ENCODE measurements around the gene TRPM3.
A peak's percentile ranks its signal among the peaks of the same experiment; 100 is the strongest.

Gene TRPM3

GRCh38 chr9:70829591-70830265 lies 291.7 kb downstream of the TRPM3 start:
- DNase-seq (ENCODE audit: low read depth, low spot score) = no peak

- no peak for DNase-seq (ENCODE audit: low read depth, low spot score)
These were observed 294.9 kb downstream of the TRPM3 start for GRCh38 chr9:70826562-70826961.

GRCh38 chr9:70823284-70823683 lies 298.1 kb downstream of the TRPM3 start:
- DNase-seq (ENCODE audit: low read depth, low spot score) = no peak

DNA sequence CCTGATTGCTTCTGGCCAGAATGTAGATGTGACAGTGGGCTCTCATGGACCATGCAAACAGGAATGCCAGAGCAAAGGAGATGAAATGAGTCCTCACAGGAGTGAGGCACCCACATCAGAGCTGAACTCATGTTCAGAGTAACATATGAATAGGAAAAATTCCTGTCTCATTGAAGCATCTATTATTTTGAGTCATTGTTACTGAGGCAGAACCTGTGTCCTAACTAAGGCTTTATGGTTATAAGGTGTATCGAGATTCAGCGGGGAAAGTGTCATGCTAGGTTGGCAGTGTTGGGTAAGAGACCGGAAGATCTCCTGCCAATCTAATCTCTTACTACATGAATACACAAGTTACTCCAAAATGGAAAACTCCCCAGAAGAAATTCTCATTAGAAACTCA lies 304.1 kb downstream of the TRPM3 start:
- no peak for DNase-seq (ENCODE audit: low read depth, low spot score)

- DNase-seq (ENCODE audit: low read depth, low spot score) = no peak
These were observed 304.5 kb downstream of the TRPM3 start for GRCh38 chr9:70816891-70817290.

DNA sequence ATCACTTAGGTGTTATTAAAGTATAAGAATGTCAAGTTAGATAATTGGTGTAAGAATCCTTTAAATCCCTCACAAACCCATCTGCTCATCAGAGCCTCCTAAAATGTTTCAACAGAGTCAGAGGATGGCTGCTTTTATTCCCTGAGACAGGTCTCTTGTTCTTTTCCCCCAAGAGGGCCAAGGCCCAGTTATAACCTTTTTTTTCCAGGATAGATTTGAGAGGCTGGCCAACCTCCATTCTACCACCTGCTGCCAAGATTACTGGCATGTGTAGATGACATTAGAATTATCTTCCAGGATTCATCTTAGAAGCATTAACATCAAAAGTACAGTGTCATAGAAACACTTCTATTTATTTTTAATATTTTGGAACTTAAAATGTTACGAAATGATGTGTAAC lies 305.1 kb downstream of the TRPM3 start:
- no peak for DNase-seq (ENCODE audit: low read depth, low spot score)

DNA sequence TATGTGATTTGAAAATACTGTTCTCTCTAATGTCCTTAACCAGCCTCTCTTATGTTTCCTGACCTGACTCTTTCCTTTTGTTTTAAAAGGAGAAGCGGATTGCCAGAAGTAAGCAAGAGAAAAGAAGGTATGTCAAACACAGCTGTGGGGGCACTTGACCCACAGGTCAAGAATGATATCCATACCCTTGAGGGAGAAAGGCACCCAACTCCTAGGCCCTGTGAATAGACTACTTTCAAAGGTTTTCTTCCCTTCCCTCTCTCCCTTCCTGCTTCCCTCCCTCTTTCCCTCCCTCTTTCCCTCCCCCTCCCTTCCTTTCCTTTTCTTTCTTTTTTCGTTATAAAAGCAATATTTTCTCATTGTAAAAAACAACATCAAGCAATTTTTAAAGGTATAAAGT lies 306.8 kb downstream of the TRPM3 start:
- peak; percentile 17 for DNase-seq (ENCODE audit: low read depth, low spot score)

- DNase-seq (ENCODE audit: low read depth, low spot score) = no peak
These were observed 308.3 kb downstream of the TRPM3 start for GRCh38 chr9:70813141-70813540.

DNA sequence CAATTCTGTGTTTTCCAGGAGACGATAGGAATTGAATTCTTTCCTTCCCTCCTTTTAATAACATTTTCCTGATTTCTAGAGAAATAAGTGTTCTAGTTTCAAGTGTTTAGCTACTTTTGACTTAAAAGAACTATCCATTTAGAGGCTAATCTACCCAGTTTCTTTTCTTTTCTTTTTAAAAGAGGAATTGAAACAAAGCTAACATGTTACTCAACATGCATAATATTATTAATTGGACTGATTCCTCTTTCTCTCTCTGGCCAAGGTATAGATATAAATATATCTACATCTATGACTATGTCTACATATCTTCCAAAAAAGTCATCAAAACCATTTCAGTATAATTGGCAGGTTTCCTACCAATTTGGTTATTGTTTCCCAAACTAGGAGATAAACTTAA lies 309.8 kb downstream of the TRPM3 start:
- no peak for DNase-seq (ENCODE audit: low read depth, low spot score)

GRCh38 chr9:70806875-70807274 lies 314.5 kb downstream of the TRPM3 start:
- no peak for DNase-seq (ENCODE audit: low read depth, low spot score)

- DNase-seq (ENCODE audit: low read depth, low spot score) = no peak
These were observed 315.5 kb downstream of the TRPM3 start for GRCh38 chr9:70805949-70806348.

DNA sequence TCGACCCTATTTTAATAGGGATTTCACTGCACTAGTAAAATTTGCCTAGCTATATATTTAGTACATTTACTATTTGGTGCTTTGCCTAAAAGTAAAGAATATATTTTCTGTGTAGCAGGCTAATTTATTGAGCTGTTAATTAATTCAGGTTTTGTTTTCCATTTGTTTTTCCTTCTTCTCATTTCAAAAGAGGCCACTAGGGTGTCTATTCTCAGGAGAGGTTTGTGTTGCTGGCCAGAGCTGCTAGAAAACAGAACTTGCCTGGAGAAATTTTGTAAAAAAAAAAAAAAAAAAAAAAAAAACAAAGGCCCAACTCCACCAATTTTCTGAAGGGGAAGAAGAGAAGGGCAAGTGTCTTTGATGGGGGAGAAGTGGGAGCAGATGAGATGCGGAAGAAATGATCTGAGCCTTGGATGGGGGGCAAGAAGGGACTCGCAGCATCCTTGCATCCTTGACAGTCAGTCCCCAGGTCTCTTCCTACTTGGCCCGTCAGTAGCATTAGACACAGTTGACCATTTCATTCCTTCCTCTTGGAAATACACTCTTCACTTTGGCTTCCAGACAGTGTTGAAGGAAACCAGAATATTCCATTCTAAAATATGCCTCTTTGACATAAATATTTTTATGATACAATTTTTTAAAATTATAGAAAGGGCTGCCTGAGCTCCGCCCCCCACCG lies 318.5 kb downstream of the TRPM3 start:
- no peak for DNase-seq (ENCODE audit: low read depth, low spot score)

DNA sequence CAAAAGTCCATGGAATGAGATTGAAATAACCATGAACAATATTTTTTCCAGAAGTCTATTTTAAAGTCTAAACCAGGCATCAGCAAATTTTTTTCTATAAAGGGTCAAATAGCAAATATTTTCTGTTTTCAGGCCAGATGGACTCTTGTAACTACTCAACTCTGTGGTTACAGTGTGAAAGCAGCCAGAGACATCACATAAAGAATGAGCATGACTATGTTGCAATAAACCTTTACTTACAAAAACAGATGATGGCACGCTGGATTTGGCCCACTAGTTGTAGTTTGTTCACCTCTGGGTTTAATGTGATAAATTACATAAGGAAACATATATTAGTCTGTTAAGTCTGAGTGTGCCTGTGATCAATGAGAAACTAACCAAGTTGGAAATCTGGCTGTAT lies 319.2 kb downstream of the TRPM3 start:
- DNase-seq (ENCODE audit: low read depth, low spot score) = no peak

- no peak for DNase-seq (ENCODE audit: low read depth, low spot score)
These were observed 320.1 kb downstream of the TRPM3 start for GRCh38 chr9:70801181-70801829.

GRCh38 chr9:70798018-70798417 lies 323.4 kb downstream of the TRPM3 start:
- DNase-seq (ENCODE audit: low read depth, low spot score) = no peak

DNA sequence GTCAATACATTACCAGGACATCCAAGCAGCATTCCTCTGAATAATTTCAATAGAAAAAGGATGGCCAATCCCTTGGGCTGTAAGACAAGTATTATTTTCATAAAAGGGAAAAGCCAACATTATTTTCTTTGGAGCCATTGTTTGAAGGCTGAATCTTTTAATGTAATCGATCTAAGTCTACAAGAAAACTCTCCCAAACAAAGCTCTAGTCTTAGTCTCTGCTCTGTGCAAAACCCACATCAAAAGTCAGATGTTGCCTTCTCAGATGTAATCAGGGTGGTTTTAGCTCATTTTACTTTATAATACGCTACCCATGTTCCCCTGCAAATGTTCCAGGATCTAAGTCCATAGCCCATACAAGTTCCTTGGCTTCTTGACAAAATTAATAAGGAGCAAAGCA lies 325.6 kb downstream of the TRPM3 start:
- no peak for DNase-seq (ENCODE audit: low read depth, low spot score)

DNA sequence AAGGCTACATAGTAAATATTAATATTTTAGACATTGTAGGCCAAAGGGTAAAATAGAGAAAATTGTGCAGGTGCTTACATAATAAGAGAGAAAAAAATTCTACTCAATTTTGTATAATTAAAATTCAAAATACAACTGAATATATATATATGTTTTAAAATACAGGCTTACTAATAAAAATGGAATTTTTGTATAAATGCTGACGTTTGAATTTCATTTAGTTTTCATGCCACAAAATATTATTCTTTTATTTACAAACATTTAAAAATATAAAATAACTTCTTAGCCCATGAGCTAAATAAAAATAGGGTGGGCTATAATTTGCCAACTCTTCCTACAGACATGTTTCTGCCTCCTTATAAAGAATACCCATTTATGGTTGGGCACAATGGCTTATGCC lies 328.6 kb downstream of the TRPM3 start:
- no peak for DNase-seq (ENCODE audit: low read depth, low spot score)

- no peak for DNase-seq (ENCODE audit: low read depth, low spot score)
These were observed 329.5 kb downstream of the TRPM3 start for GRCh38 chr9:70791936-70792335.

DNA sequence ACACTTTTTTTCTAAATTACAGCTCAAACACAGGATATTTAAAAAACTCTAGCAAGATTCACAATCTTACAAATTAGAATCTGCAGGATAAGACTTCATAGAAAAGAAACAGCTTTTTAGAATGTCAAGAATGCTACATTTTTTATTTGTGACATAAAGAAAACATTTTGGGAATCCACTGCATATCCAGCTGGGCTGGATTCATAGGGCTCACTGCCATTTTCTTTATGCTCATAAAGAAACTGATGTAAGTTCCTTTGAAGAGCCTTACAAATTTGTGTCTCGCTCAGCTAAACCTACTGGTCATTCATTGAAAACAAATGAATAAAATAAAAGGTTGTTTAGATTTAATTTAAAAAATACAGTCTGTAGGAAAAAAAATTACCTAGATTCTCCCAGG lies 332.3 kb downstream of the TRPM3 start:
- no peak for DNase-seq (ENCODE audit: low read depth, low spot score)

DNA sequence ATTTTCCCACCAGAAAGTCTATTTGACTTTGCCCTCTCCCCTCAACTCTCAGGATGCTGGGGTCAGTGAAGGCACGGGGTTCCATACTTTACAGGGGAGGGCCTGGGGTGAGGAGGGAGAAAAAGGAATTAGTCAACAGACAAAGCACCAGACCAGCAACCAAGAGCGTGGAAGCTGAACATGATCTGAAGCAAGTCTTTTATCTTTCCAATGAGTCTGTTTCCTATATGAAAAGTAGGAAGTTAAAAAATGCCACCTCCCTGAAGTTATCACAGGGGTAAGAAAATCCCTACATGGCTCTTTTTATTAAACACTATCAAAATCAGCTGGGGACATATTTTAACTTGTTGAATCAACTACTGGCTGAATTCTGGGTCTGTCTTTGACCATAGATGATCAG lies 337.0 kb downstream of the TRPM3 start:
- no peak for DNase-seq (ENCODE audit: low read depth, low spot score)

- no peak for DNase-seq (ENCODE audit: low read depth, low spot score)
These were observed 342.9 kb downstream of the TRPM3 start for GRCh38 chr9:70778568-70778967.

DNA sequence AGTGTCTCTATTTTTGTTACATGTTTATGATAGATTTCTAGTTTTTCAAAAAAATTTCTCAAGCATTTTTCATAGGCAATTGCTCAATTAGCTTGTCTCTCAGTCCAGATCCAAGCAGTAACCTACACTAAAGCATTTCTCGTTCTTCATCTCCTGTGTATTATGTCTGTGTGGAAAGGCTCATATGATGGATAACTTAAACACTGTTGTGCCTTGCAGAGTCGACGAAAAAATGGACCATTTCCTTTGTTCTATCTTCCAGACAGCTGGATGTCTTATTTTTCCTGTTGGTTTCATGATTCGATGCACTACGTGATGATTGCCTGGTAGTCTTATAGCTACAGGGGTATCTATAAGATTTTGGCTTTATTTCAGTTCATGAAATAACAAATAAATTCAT lies 347.8 kb downstream of the TRPM3 start:
- no peak for DNase-seq (ENCODE audit: low read depth, low spot score)

GRCh38 chr9:70772601-70773000 lies 348.8 kb downstream of the TRPM3 start:
- no peak for DNase-seq (ENCODE audit: low read depth, low spot score)

All from iPS DF 19.7 (cell line).